ENCODE data around the gene P4HA2. TPM values are rescaled to one million over a fixed set of nuclear protein-coding genes. Genes with fewer than 3 reads are reported as not detected.

P4HA2 gene
- total RNA-seq, 1 experiment from 2014 or later: 25.1 TPM

DNA sequence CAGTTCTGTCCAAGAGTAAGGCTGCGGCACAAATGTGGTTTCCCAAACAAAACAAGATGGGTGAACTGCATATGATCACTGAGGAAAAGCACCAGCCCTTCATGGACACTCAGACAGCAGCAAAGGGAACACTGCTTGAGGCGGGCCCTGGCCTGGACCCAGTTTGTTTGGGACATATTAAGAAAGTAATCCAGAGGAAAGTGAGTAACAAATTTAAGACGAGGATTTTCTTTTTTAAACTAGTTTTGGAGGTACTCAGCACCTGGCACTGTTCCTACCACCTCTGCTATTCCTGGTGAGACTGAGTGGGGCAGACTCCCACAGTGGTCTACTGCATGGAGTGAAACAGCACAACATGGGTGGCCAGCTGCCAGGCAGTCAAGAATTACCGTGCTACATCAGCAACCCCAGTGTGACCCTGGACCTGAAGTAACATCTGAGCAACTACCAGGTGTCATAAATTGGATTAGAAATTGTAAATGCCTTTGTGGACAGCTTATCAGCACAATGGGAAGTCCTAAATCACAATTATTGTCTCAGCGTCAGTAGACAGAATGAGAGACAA, 28.5 kb downstream of the P4HA2 start:
- POLR2A ChIA-PET: no interaction called here

DNA sequence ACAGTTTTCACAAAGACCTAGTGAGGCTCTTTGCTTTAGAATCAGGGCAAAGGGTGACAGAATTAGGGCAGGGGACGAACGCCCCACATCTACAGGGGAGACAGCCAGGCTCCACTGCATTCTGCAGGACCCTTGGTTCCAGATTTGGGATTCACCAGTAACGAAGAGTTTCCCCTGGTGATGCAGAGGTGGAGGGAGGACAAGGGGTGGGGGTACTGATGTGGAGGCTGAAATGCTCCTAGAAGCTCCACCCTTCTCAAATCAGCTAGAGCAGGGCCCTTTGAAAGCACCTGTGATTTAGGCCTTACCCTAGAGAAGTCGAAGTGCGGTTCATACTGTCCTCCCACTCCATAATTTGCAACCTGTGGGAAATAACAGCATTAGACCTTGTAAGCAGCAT, 29.1 kb downstream of the P4HA2 start:
- no peaks in the 10 kb centered on the region for H3K4me1 ChIP-seq (ENCODE audit: control insufficient read depth, insufficient read depth, low read length)
- no peak overlapping the region for H3K27ac ChIP-seq (ENCODE audit: low read length)
- CTCF ChIA-PET: no interaction called here
- in situ Hi-C loops (cut with HindIII; ENCODE audit: low pct_unique_long_range_greater_than_20kb, low sequenced_read_pairs): no loop called here
- no peaks in the 10 kb centered on the region for H3K9me3 ChIP-seq (ENCODE audit: control insufficient read depth, insufficient read depth, low read depth, low read length)
- TF ChIP-seq, protein P1, sequence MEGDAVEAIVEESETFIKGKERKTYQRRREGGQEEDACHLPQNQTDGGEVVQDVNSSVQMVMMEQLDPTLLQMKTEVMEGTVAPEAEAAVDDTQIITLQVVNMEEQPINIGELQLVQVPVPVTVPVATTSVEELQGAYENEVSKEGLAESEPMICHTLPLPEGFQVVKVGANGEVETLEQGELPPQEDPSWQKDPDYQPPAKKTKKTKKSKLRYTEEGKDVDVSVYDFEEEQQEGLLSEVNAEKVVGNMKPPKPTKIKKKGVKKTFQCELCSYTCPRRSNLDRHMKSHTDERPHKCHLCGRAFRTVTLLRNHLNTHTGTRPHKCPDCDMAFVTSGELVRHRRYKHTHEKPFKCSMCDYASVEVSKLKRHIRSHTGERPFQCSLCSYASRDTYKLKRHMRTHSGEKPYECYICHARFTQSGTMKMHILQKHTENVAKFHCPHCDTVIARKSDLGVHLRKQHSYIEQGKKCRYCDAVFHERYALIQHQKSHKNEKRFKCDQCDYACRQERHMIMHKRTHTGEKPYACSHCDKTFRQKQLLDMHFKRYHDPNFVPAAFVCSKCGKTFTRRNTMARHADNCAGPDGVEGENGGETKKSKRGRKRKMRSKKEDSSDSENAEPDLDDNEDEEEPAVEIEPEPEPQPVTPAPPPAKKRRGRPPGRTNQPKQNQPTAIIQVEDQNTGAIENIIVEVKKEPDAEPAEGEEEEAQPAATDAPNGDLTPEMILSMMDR (IDR thresholded peaks at IDR 0.05): no peak
- TF ChIP-seq, protein P2, sequence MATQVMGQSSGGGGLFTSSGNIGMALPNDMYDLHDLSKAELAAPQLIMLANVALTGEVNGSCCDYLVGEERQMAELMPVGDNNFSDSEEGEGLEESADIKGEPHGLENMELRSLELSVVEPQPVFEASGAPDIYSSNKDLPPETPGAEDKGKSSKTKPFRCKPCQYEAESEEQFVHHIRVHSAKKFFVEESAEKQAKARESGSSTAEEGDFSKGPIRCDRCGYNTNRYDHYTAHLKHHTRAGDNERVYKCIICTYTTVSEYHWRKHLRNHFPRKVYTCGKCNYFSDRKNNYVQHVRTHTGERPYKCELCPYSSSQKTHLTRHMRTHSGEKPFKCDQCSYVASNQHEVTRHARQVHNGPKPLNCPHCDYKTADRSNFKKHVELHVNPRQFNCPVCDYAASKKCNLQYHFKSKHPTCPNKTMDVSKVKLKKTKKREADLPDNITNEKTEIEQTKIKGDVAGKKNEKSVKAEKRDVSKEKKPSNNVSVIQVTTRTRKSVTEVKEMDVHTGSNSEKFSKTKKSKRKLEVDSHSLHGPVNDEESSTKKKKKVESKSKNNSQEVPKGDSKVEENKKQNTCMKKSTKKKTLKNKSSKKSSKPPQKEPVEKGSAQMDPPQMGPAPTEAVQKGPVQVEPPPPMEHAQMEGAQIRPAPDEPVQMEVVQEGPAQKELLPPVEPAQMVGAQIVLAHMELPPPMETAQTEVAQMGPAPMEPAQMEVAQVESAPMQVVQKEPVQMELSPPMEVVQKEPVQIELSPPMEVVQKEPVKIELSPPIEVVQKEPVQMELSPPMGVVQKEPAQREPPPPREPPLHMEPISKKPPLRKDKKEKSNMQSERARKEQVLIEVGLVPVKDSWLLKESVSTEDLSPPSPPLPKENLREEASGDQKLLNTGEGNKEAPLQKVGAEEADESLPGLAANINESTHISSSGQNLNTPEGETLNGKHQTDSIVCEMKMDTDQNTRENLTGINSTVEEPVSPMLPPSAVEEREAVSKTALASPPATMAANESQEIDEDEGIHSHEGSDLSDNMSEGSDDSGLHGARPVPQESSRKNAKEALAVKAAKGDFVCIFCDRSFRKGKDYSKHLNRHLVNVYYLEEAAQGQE (IDR thresholded peaks at IDR 0.05; ENCODE audit: insufficient read depth in 1 of 2, low read depth in 2 of 2, low read length in 1 of 2): no peak
- no peak for TF ChIP-seq POLR2AphosphoS5 (IDR thresholded peaks at IDR 0.05; ENCODE audit: low read depth, low read length)
- TF ChIP-seq SIN3A (IDR thresholded peaks at IDR 0.05; ENCODE audit: borderline replicate concordance, insufficient read depth, low read depth, low read length): no peak
- TF ChIP-seq TCF7L2 (IDR thresholded peaks at IDR 0.05; ENCODE audit: low read depth, low read length): no peak
- no peaks in the 10 kb centered on the region for H3K36me3 ChIP-seq (ENCODE audit: control insufficient read depth, insufficient read depth, low read length)
- no TSS peak for BruUV-seq (replicated peaks)
- H3K4me3 ChIP-seq (ENCODE audit: low read depth in 2 of 2, low read length in 2 of 2): no peak overlapping the region
- ATAC-seq: no peak
- POLR2A ChIA-PET: no interaction called here
- DNase-seq (ENCODE audit: low read depth, low spot score): no peak
- intact Hi-C loops (cut with micrococcal nuclease; ENCODE audit: unreplicated experiment): no loop called here
- no peaks in the 10 kb centered on the region for H3K27me3 ChIP-seq (ENCODE audit: control insufficient read depth, insufficient read depth, low read length)

More for the DNA sequence above, 28.5 kb downstream of the P4HA2 start:
- in situ Hi-C loops (cut with HindIII; ENCODE audit: low pct_unique_long_range_greater_than_20kb, low sequenced_read_pairs) (no loop called here), intact Hi-C loops (cut with micrococcal nuclease; ENCODE audit: unreplicated experiment) (no loop called here)
- BruUV-seq (replicated peaks): no TSS peak
- DNase-seq (ENCODE audit: low read depth, low spot score) (no peak), ATAC-seq (no peak)
- no peaks in the 10 kb centered on the region for H3K4me1 ChIP-seq (ENCODE audit: control insufficient read depth, insufficient read depth, low read length)
- H3K27ac ChIP-seq (ENCODE audit: low read length): no peak overlapping the region
- CTCF ChIA-PET: no interaction called here
- no peaks in the 10 kb centered on the region for H3K36me3 ChIP-seq (ENCODE audit: control insufficient read depth, insufficient read depth, low read length)
- no peak overlapping the region for H3K4me3 ChIP-seq (ENCODE audit: low read depth in 2 of 2, low read length in 2 of 2)
- H3K9me3 ChIP-seq (ENCODE audit: control insufficient read depth, insufficient read depth, low read depth, low read length): no peaks in the 10 kb centered on the region
- no peaks in the 10 kb centered on the region for H3K27me3 ChIP-seq (ENCODE audit: control insufficient read depth, insufficient read depth, low read length)
- no peak for TF ChIP-seq TCF7L2 (IDR thresholded peaks at IDR 0.05; ENCODE audit: low read depth, low read length)
- no peak for TF ChIP-seq SIN3A (IDR thresholded peaks at IDR 0.05; ENCODE audit: borderline replicate concordance, insufficient read depth, low read depth, low read length)
- TF ChIP-seq, protein P2 (IDR thresholded peaks at IDR 0.05; ENCODE audit: insufficient read depth in 1 of 2, low read depth in 2 of 2, low read length in 1 of 2): no peak
- TF ChIP-seq, protein P1 (IDR thresholded peaks at IDR 0.05): no peak
- no peak for TF ChIP-seq POLR2AphosphoS5 (IDR thresholded peaks at IDR 0.05; ENCODE audit: low read depth, low read length)

All from Panc1 (cell line).